Stimulated activated CD4-positive, alpha-beta T cell treated with anti-CD3 and anti-CD28 coated beads, Interleukin-12 subunit alpha, Interleukin-12 subunit beta, amount 100 ng/mL, for 4 hours (primary cell): Measurements from ENCODE around the gene KRTAP5-4.
"Not testable (repeated sequence)": the region's sequence is repeated elsewhere in the genome, so short reads cannot be mapped to it uniquely, and the experiment has no call there.

ENCODE experiments used
- DNase-seq: peaks from one replicate; pipeline ENCODE4 v3.0.0-alpha.2; 2020

The KRTAP5-4 gene

GRCh38 chr11:1622086-1622485 is at the start of gene KRTAP5-4:
KRTAP5-4 (minus strand) TSS chr11:1622138; CDS start chr11:1622093, 45 bp downstream.
- no peak for DNase-seq

GRCh38 chr11:1671658-1672057 is 49.7 kb upstream of the KRTAP5-4 start:
- DNase-seq, result no peak

GRCh38 chr11:1670905-1671371 is 49.0 kb upstream of the KRTAP5-4 start:
- no peak for DNase-seq

- DNase-seq, result not testable (repeated sequence)
Measured at GRCh38 chr11:1670457-1670856, 48.5 kb upstream of the KRTAP5-4 start.

- no peak for DNase-seq
Measured at GRCh38 chr11:1669546-1670218, 47.7 kb upstream of the KRTAP5-4 start.

- no peak for DNase-seq
Measured at GRCh38 chr11:1668911-1669473, 47.1 kb upstream of the KRTAP5-4 start.

GRCh38 chr11:1667906-1668305 is 46.0 kb upstream of the KRTAP5-4 start:
- DNase-seq, result no peak

- DNase-seq, result no peak
Measured at GRCh38 chr11:1667121-1667850, 45.3 kb upstream of the KRTAP5-4 start.

GRCh38 chr11:1665313-1665712 is 43.4 kb upstream of the KRTAP5-4 start:
- DNase-seq, result no peak

- not testable (repeated sequence) for DNase-seq
Measured at GRCh38 chr11:1662699-1663283, 40.9 kb upstream of the KRTAP5-4 start.

- DNase-seq, result not testable (repeated sequence)
Measured at GRCh38 chr11:1661454-1662269, 39.7 kb upstream of the KRTAP5-4 start.

GRCh38 chr11:1660111-1660867 is 38.4 kb upstream of the KRTAP5-4 start:
- DNase-seq, result no peak

GRCh38 chr11:1659506-1659905 is 37.6 kb upstream of the KRTAP5-4 start:
- no peak for DNase-seq

- no peak for DNase-seq
Measured at GRCh38 chr11:1656670-1657069, 34.7 kb upstream of the KRTAP5-4 start.

GRCh38 chr11:1656061-1656441 is 34.1 kb upstream of the KRTAP5-4 start:
- no peak for DNase-seq

GRCh38 chr11:1655168-1656060 is 33.5 kb upstream of the KRTAP5-4 start:
- no peak for DNase-seq

GRCh38 chr11:1654388-1655167 is 32.6 kb upstream of the KRTAP5-4 start:
- DNase-seq, result no peak

- no peak for DNase-seq
Measured at GRCh38 chr11:1653541-1654387, 31.8 kb upstream of the KRTAP5-4 start.
